HL-60/S4 treated with retinoic acid at 250 ng/mL for 4 days and 3 days (cell line): ENCODE data around the gene PKN1.
"Not testable (repeated sequence)": the region's sequence is repeated elsewhere in the genome, so short reads cannot be mapped to it uniquely, and the experiment has no call there.

Source experiments
- in situ Hi-C: fragments of 300-500 bp; cut with MboI; formaldehyde crosslinking; loops from 2 replicates; pipeline ENCODE4 v1.7.0; 2022; ENCODE audit warnings: low sequenced_read_pairs

Gene PKN1

DNA sequence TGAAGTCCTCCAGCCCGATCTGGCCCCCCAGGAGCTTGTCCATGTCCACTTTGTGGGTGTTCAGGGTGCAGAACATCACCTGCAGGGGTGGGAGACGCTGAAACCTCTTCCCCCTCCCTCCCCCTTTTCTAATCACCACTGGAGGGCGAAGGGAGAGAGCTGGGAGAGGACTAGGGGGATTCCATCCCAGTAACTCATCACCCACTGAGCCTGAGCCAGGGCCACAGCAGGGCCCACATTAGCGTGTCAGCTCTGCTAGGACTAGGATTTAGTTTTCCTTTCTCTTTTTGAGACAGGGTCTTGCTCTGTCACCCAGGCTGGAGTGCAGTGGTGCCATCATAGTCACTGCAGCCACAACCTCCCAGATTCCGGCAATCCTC is 47.6 kb downstream of the PKN1 start:
- in situ Hi-C loops = no loop called here

DNA sequence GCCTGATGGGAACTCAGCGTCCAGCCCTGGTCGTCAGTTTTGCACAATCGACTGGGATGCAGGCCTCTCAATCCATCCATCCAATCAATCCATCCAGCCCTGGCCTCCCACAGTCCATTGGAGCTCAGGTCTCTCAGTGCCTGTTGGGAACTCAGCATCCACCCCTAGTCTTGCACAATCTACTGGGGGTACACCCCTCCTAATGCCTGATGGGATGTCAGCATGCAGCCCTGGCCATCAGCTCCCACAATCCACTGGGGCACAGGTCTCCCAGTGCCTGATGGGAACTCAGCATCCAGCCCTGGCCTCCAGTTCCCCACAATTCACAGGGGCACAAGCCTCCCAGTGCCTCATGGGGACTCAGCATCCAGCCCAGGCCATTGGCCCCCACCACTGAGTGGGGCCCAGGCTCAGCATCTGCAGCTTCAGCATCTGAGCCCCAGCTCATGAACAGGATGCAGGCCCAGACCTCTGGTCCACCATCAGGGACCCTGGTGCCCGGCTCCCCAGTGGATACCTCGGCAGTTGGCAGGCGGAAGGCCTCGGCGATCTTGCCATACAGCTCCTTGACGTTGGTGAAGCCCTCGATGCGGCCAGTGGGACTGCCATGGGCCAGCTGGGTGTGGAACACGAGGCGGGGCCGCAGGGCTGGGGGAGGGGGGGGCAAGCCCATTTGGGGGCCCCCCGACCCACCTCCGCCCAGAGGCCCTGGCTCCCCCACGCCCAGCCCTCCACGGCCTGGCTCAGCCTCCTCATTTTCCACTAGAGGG is 49.3 kb downstream of the PKN1 start:
- in situ Hi-C loops = no loop called here

DNA sequence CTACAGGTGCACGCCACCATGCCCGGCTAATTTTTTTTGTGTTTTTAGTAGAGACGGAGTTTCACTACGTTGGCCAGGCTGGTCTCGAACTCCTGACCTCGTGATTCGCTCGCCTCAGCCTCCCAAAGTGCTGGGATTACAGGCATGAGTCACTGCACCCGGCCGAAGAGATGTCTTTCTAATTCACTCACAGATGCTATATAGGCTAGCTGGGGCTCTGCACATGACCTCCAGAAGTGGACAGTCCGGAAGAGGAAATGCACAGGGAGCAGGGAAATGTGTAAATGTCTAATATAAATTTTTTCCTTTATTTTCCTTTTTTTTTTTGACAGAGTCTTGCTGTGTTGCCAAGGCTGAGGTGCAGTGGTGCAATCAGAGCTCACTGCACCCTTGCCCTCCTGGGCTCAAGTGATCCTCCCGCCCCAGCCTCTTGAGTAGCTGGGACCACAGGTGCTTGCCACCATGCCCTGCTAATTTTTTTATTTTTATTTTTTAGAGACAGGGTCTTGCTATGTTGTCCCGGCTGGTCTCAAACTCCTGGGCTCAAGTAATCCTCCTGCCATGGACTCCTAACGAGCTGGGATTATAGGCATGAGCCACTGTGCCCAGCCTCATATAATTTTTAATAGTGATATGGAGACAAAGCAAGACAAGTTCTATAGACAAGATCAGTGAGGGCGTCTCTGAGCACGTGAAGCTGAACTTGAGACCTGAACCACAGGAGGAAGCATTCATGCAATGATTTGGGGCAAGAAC is 54.4 kb downstream of the PKN1 start:
- in situ Hi-C loops = no loop called here

DNA sequence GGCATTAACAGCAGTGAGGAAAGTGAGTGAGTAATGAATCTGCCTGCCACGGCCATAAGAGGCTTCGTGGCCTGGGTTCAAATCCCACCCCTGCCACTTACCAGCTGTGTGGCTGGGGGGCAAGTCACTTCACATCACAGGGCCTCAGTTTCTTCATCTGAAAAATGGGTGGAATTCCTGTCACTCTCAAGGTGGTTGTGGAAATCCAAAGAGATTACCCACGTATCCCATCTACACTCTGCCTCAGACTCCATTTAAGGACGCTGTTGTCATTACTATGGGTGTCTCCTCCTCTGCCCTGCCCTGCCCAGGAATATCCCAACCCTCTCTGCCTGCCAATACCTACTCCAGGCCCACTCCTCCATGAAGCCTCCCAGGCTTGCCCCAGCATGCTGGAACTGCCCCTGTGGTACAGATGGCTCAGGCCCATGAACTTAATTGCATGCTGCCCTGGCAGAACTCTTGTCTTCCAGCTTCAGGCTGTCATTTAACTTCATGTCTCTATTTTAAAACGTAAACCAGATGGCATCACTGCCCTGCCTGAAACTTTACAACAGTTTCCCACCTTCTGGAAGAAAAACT is 59.7 kb downstream of the PKN1 start:
- in situ Hi-C loops = no loop called here

DNA sequence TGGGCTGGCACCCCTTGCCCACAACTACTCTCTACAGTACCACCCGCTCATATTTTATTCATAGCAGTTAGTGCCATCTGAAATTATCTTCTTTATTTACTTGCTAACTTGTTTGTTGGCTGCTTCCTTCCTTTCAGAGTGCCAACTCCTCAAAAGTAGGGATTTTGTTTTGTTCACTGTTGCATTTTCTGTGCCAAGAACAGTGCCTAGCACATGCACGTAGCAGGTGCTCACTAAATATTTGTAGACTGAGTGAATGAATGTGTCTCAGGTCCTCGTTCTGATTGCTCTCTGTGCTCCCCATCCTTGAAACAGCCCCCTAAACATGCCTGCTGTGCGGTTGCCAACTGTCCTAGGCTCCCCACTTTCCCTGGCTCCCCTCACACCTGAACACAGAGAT is 61.3 kb downstream of the PKN1 start:
- in situ Hi-C loops = no loop called here

DNA sequence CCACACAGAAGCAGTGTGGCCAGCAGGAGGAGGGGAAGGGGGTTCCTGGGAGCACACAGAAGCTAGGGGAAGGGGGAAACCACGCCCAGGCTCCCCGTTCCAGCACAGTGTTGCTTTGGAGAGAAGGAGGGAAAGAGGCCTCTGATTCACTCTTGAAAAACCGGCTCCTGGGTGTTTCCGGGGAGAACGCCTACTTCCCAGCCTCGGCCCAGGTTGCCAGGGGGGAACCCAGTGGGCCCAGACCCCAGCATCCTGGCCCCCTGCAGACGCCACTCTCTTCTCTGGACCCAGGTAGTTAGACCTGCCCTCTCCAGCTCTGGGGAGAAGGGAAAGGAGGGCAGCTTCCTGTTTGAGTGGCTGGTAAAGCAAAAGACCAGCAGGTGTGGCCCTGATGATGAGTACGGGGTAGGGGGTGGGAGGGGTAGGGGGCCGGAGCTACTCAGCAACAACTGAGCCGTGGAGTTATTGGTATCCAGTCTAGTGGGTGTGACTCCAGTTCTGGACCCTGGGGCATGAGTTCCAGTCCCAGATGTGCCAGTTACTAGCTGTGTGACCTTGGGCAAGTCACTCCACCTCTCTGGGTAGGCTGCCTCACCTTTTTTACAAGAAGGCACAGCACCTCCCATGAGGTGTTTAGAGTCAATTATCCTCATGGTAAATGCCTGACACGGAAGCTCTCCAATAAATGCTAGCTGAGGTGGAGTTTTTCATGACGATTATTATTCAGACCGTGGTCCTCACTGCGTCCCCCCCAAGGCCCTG is 62.0 kb downstream of the PKN1 start:
- in situ Hi-C loops = no loop called here

DNA sequence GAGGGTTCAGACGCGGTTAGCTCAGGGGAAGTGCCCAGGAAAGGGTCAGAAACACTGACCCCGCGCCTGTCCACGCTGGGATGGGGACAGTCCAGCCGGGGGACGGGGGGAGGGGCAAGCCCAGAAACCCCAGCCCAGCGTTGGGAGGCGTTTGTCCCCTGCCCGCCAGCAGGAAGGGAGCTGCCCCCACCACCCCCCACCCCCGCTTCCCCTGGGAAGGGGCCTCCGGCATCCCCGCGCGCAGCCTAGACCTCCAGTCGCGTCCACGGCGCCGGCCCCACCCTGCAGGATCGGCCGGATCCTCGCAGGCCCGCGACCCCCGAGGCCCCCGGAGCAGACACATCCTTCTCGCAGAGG is 62.5 kb downstream of the PKN1 start:
- in situ Hi-C loops = no loop called here

DNA sequence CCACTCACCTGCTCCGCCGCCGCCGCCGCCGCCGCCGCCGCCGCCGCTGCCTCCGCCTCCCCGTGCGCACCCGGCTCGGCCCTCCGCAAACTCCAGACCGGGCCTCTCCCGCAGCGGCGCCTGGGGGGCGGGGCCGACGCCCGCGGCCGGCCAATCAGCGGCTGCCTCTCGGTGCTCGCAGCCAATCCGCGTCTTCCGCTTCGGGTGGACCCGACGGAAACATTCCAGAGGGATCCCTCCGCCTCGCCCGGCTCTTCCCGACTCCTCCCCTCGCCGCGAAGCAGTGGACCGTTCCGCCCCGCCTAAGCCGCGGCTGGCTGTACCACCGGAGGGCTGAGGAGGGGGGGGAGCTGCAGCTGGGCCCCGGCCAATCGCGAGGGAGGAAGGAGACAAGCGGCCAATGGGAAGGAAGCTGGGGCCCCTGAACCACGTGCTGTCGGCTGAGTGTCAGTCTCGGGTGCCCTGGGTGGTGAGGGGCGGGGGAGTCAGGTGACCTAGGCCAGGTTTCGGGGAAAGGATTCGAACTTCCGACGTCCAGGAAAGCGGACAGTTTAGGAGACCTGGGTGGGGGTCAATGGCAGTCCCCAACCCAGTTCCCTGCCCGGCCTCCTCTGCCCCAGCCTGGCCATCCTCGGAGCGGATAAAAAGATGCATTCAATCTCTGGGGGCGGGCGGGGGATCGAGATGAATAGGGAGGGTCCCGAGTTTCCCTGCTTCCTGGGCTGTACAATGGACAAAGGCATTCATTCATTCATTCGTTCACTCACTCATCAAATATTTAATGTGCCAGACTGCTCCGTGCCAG is 63.1 kb downstream of the PKN1 start, which contains the start of gene GIPC1:
Gene GIPC1, minus strand, starts transcription at position 99 of the 805 bp plus-strand sequence. CDS start 13,151 bp downstream, outside the sequence.
- in situ Hi-C loops = no loop called here

DNA sequence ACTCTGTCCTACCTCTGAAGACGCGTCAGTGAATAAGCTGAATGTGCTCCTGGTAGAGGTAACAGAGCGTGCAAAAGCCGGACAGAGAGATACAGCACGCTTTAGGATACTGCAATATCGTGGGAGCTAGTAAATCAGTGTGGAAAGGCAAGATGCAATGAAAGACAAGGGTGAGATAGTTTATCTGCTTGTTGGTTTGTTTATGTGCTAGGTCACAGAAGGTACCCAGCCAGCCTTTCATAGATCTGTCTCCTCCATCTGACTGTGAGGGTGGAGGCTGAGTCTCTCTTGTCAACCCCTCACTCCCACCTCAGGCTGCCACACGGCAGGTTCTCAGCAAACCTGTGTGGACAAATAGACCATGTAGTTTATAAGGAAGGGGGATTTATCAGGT is 63.7 kb downstream of the PKN1 start:
- in situ Hi-C loops = no loop called here

DNA sequence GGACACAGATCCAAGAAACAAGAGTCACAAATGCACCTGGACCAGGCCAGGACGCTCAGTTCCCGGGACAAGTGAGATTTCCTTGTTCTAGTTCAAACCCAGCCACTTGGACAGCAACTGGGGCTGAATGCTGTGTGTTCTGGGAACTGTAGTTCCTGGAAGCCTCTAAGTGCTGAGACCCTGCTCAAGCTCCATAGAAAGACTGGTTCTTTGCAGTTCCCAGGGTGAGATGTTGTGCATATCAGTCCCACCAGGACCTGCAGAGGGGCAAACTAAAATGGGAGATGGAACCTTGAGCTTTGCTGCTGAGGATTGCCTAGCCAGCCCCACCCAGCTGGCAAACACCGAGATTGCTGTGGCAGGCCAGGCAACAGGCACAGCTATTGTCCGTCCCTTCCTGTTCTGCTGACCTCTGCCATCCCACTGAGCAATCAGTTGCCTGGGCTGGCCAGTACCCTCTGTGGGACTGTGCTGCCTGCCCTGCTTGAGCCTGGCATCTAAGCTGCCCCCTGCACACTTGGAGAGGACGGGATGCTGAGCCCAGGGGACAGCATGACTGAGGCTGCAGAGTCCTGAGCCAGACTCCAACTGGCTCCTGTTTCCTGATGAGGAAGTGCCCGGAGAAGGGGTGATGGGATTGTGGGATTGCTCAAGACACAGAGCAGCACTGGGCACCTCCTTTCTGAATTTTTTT is 64.3 kb downstream of the PKN1 start:
- in situ Hi-C loops = no loop called here

DNA sequence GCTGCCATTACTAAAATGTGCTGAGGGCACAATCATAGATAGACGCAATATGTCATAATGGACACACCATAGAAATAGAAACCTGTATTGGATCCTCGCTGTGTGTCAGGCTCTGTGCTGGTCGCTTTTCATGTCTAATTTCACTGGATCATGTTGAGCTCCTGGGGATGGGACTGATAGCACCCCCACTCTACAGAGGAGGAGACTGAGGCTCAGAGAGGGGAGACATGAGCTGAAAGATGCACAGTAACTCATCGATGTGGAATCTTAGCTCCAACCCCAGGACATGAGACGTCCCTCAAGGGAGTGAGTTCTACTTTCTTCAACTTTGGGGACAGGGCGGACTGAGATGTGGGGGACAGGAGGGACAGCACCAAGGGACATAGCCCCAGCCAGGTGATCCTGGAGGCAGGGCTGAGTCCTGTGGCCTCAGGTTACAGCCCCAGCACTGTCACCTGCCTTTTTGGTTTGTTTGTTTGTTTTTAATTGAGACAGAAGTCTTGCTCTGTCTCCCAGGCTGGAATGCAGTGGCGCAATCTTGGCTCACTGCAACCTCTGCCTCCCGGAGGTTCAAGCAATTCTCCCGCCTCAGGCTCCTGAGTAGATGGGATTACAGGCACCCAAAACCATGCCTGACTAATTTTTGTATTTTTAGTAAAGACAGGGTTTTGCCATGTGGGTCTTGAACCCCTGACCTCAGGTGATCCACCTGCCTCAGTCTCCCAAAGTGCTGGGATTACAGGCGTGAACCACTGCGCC is 69.4 kb downstream of the PKN1 start:
- in situ Hi-C loops = no loop called here

DNA sequence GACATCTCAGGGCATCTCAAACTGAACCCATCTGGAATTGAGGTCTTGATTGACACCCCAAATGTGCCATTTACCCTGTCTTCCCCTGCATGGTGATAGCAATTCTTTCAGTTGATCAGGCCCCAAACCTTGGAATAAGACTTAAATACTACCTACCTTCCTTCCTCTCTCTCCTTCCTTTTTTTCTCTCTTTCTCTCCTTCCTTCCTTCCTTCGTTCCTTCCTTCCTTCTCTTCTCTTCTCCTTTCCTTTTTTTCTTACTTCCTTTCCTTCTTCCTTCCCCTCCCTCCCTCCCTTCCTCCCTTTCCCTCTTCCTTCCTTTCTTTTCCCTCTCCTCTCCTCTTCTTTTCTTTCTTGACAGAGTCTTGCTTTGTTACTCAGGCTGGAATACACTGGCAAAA is 70.2 kb downstream of the PKN1 start:
- in situ Hi-C loops = no loop called here

DNA sequence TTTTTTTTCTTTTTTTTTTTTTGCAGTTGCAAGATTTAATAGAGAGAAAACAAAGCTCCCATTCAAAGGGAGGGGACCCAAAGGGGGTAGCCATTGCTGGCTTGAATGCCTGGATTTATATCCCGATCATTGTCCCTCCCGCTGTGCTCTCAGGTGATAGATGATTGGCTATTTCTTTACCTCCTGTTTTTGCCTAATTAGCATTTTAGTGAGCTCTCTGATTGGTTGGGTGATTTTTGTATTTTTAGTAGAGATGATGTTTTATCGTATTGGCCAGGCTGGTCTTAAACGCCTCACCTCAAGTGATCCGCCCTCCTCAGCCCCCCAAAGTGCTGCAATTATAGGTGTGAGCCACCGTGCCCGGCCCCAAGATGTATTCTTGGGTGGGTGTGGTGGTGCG is 71.5 kb downstream of the PKN1 start:
- in situ Hi-C loops = not testable (repeated sequence)

DNA sequence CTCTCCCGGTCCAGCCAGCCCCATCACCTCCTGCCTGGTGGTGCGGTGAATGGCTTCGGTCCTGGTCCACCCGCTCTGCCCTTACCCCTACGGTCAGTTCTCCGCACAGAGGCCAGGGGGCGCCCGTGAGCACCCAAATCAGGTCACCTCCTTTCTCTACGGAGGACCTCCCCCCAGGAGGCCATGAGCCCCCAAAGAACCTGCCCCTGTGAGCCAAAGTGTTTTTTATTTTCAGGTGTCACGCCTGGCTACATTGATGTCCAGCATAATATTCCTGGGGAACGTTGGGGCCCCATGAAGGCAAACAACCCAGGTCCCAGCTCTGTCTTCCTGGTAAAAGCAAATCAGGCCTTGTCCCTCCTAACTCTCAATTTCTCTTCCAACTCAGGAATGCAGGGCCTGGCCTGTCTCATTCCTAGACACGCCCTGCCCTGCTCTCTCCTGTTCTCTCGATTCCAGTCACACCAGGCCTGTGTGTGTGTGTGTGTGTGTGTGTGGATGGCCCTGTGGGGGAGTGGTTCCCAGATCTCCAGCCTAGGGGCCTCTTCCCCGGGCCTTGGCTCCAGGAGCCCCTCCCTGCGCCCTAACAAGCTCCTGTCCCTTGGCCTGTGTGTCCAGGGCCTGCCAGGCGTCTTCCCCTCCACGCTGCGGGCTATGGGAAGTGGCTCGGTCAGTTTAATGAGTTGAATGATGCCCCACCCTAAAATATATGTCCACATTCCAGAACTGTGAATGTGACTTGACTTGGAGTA is 72.6 kb downstream of the PKN1 start:
- in situ Hi-C loops = no loop called here

DNA sequence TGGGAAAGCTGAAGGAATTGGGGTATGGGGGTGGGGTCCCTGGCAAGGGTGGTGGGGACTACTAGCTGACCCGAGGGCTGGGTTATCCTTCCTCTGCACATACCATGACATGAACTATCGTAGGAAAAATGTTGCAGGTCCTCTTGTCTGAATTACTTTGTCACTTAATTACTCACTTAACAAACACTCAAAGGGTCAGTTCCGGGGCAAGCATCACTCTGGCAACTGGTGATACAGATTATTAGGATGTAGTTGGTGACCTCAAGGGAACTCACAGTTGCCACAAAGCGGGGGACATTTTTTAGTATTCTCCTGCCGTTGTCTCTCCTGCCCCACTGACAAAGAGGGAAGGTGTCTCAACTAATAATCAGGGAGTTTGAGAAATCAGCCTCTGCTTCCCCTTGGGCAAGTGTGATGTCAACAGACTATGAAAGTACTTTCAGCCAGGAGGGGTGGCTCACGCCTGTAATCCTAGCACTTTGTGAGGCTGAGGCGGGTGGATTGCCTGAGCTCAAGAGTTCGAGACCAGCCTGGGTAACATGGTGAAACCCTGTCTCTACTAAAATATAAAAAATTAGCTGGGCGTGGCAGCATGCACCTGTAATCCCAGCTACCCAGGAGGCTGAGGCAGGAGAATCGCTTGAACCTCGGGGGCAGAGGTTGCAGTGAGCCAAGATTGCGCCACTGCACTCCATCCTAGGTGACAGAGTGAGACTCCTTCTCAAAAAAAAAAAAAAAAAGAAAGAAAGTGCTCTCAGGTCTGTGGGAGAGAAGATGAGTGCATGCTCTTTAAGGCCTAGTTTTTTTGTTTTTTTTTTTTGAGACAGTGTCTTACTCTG is 74.8 kb downstream of the PKN1 start:
- in situ Hi-C loops = no loop called here

DNA sequence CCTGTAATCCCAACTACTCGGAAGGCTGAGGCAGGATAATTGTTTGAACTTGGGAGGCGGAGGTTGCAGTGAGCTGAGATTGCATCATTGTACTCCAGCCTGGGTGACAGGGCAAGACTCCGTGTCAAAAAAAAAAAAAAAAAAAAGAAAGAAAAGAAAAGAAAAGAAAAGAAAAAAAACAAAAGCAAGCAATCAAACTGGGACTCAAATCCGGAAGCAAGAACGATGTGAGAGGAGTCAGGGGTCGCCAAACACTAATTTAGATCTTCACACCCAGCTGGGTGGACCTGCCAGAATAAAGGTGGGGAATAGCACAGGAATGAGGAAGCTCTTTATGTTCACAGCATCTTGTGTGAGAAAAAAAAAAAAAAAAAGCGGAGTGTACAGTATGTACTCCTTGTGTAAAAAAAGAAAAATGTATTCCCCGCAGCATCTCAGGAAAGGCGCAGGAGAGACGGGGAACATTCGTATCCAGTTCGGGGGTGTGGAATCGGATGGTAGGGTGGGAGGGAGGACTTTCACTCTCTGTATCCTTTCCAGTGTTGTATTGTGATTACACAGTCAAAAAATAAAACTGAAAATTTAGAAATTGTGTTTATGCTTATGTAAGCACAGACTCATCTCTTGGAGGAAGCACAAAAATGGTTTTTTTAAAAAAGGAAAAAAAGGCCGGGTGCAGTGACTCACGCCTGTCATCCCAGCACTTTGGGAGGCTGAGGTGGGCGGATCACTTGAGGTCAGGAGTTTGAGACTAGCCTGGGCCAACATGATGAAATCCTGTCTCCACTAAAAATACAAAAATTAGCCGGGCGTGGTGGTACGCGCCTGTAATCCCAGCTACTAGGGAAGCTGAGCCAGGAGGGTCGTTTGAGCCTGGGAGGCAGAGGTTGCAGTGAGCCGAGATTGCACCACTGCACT is 77.5 kb downstream of the PKN1 start:
- in situ Hi-C loops = no loop called here

DNA sequence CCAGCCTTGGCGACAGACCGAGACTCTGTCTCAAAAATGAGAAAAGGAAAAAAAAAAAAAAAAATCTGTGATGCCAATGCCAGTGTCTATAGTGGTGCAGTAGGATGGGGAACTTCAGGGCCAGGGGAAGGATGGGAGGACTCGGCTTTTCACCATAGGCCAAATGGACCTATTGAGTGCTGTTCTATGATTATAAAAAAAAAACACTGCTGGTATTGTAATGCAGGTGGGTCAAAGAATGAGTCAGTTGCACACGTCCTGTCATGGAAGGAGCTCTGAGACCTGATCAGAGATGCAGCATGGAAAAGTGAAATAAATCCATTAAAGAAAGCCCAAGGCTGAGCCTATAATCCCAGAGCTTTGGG is 78.1 kb downstream of the PKN1 start:
- in situ Hi-C loops = no loop called here
